Measurements from ENCODE around the gene MTUS2. TPM values are rescaled to one million over a fixed set of nuclear protein-coding genes. Genes with fewer than 3 reads are reported as not detected.

Gene MTUS2
- total and polyA plus RNA-seq, 9 of the 15 experiments (the other 6 are each of a cell fraction or from before 2014, with no cell fraction given): 0.01 to 0.28 (median 0.06) TPM; not detected in 1

- Histone ChIP-seq H3K9me3 (replicated peaks; ENCODE audit: control insufficient read depth, insufficient read depth, low read depth, low read length) (no peaks in the 10 kb centered on the region), H3K27ac (ENCODE audit: extremely low read depth, low read depth, low read length) (no peak overlapping the region), H3K9ac (ENCODE audit: insufficient read depth in 1 of 2, low read depth in 2 of 2, low read length in 2 of 2) (peak overlapping the region in 1 of 2 experiments; percentile 52; a peak in 2 of 4 replicates), H3K27me3 (ENCODE audit: control insufficient read depth in 2 of 2, insufficient read depth in 2 of 2, low read length in 2 of 2) (no peaks in the 10 kb centered on the region), H3K4me2 (ENCODE audit: insufficient read depth, low read length) (no peak overlapping the region), H3K4me1 (replicated peaks in 1 of 2; ENCODE audit: control insufficient read depth in 2 of 2, insufficient read depth in 2 of 2, low read length in 2 of 2) (no peaks in the 10 kb centered on the region), H2AFZ (ENCODE audit: low read depth, low read length) (no peak overlapping the region), H3K4me3 (no peak overlapping the region), H4K20me1 (replicated peaks; ENCODE audit: control insufficient read depth, insufficient read depth, low read length) (peaks cover 11% of the 10 kb centered on the region; the same call in 1 of the 2 replicates), H3K36me3 (ENCODE audit: control insufficient read depth, insufficient read depth, low read length) (peaks cover 26% of the 10 kb centered on the region; the same call in 2 of the 3 replicates), H3K9me1 (ENCODE audit: control insufficient read depth, insufficient read depth, low read length) (no peaks in the 10 kb centered on the region), H3K79me2 (ENCODE audit: control insufficient read depth, insufficient read depth, low read length) (peaks cover 59% of the 10 kb centered on the region; the same call in 2 of the 3 replicates)
- ATAC-seq (peak; percentile 59; the same call in 2 of the 3 replicates), DNase-seq (ENCODE audit: extremely low read depth in 1 of 4, low spot score in 3 of 4) (peak in 3 of 4 experiments; percentile 11 to 24 (median 14)), FAIRE-seq (no peak)
- intact Hi-C loops (cut with micrococcal nuclease): no loop called here
- 86% methylated on average over 5 of the region's 16 CpGs for WGBS (ENCODE audit: insufficient coverage, low coverage, missing lambda C conversion rate)
- CTCF ChIA-PET (ENCODE audit: low intra/inter-chr PET ratio): no interaction called here
- POLR2A ChIA-PET: interaction anchor here (1.0 kb wide), 1 partner anchor 14 kb away, joined by 3 read pairs; no protein-coding TSS in a partner anchor
- no TSS peak for BruUV-seq (replicated peaks)
- in situ Hi-C loops (cut with MboI): no loop called here
- 0 out of 6 replicates have a peak, but pooled peaks of 1 of the 3 experiments have one; percentile 9 for TF ChIP-seq CTCF (IDR thresholded peaks at IDR 0.05 in 2 of 3, conservative IDR thresholded peaks at IDR 0.05 in 1 of 3; ENCODE audit: insufficient read depth in 2 of 3, low read depth in 1 of 3, low read length in 3 of 3)
- TF ChIP-seq KAT8 (IDR thresholded peaks at IDR 0.05; ENCODE audit: low read depth): no peak
- no peak for TF ChIP-seq ZSCAN29 (IDR thresholded peaks at IDR 0.05)
- TF ChIP-seq MAX (CRISPR knock-in tag; IDR thresholded peaks at IDR 0.05): no peak
- peak; percentile 62; the same call in 1 of the 2 replicates for TF ChIP-seq ZBTB33 (CRISPR knock-in tag; IDR thresholded peaks at IDR 0.05)
- TF ChIP-seq YBX1 (IDR thresholded peaks at IDR 0.05): no peak
- TF ChIP-seq HNRNPL (IDR thresholded peaks at IDR 0.05; ENCODE audit: low read depth, low read length): no peak
- no peak for TF ChIP-seq NFRKB (IDR thresholded peaks at IDR 0.05; ENCODE audit: low read depth)
- TF ChIP-seq IFI16 (CRISPR knock-in tag; IDR thresholded peaks at IDR 0.05): no peak
- TF ChIP-seq STAT6 (CRISPR knock-in tag; IDR thresholded peaks at IDR 0.05): no peak
- 0 out of 2 replicates have a peak, but pooled peaks have one; percentile 34 for TF ChIP-seq ATF3 (IDR thresholded peaks at IDR 0.05)
- TF ChIP-seq ATF3 (CRISPR knock-in tag; conservative IDR thresholded peaks at IDR 0.05): no peak
Measured at GRCh38 chr13:29543230-29544215, 723.4 kb downstream of the MTUS2 start.

All from K562 (cell line).